ENCODE measurements around the gene RNASE7.

GRCh38 chr14:21043387-21043973 lies 1.3 kb downstream of the RNASE7 start:
- TF ChIP-seq, protein P1, sequence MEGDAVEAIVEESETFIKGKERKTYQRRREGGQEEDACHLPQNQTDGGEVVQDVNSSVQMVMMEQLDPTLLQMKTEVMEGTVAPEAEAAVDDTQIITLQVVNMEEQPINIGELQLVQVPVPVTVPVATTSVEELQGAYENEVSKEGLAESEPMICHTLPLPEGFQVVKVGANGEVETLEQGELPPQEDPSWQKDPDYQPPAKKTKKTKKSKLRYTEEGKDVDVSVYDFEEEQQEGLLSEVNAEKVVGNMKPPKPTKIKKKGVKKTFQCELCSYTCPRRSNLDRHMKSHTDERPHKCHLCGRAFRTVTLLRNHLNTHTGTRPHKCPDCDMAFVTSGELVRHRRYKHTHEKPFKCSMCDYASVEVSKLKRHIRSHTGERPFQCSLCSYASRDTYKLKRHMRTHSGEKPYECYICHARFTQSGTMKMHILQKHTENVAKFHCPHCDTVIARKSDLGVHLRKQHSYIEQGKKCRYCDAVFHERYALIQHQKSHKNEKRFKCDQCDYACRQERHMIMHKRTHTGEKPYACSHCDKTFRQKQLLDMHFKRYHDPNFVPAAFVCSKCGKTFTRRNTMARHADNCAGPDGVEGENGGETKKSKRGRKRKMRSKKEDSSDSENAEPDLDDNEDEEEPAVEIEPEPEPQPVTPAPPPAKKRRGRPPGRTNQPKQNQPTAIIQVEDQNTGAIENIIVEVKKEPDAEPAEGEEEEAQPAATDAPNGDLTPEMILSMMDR (IDR thresholded peaks at IDR 0.05; ENCODE audit: low read depth, low read length): no peak
- no peak for TF ChIP-seq EZH2phosphoT487 (IDR thresholded peaks at IDR 0.05; ENCODE audit: low read depth)

Data from OCI-LY3 (cell line).